Activated T-helper 1 cell treated with anti-CD3 and anti-CD28 coated beads, Interleukin-12 subunit alpha, Interleukin-12 subunit beta, Interleukin-2, Interleukin-4 antibody, amounts not matched to agents 30 ng/mL and 10 ng/mL and 1 ng/mL, durations not matched to agents 14 hours and 24 hours and 36 hours (primary cell): ENCODE measurements around the gene MSI2. TPM values are rescaled to one million over a fixed set of nuclear protein-coding genes. Genes with fewer than 3 reads are reported as not detected.

Source experiments
- DNase-seq: peaks from one replicate; pipeline ENCODE4 v3.0.0; 2021; ENCODE audit warnings: low spot score
- H3K27ac Mint-ChIP-seq: one replicate; pipeline ENCODE4 v1.8.0; 2021; ENCODE audit warnings: mild to moderate bottlenecking, mixed read lengths
- H3K27me3 Mint-ChIP-seq: one replicate; pipeline ENCODE4 v1.8.0; 2022; ENCODE audit warnings: mild to moderate bottlenecking, moderate library complexity, mixed read lengths; ENCODE audit not compliant: insufficient read depth
- H3K36me3 Mint-ChIP-seq: one replicate; pipeline ENCODE4 v1.8.0; 2021; ENCODE audit warnings: low read depth, mixed read lengths
- H3K4me1 Mint-ChIP-seq: one replicate; pipeline ENCODE4 v1.8.0; 2021; ENCODE audit warnings: low read depth, mixed read lengths
- H3K4me3 Mint-ChIP-seq: one replicate; pipeline ENCODE4 v1.8.0; 2021; ENCODE audit warnings: mild to moderate bottlenecking, moderate library complexity, mixed read lengths
- H3K9me3 Mint-ChIP-seq: one replicate; pipeline ENCODE4 v1.8.0; 2021; ENCODE audit warnings: mixed read lengths
- intact Hi-C: fragments of 100-400 bp; cut with micrococcal nuclease; formaldehyde crosslinking; loops from one replicate; pipeline ENCODE4 v1.15.1; 2024
- total RNA-seq: library from RNA; stranded (reverse); gene quantifications from 2 replicates; pipeline ENCODE4 v1.2.3, GENCODE V29; 2022

Gene MSI2
- total RNA-seq, 1 donor from 2014 or later = 278 TPM

DNA sequence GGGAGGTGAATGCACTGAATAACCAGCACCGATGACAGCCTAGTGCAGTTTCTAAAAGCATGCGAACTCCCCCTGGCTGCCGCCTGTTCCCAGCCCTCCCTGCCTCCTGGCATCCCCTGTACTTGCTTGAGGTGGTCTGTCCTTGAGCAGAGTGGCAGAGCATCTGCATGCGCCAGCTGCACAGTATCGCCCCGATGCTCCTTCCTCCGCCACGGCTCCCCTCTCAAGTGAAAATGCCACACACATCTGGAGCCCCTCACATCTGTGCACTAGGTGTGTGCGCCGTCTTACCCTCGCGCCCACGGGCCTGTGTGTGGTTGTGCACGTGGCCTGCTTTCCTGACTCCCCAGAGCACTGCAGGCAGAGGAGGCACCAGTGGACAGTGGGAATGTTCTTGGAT lies 376.9 kb downstream of the MSI2 start:
- H3K9me3 Mint-ChIP-seq = no peaks in the 10 kb centered on the region
- DNase-seq = no peak
- H3K27me3 Mint-ChIP-seq = no peaks in the 10 kb centered on the region
- H3K36me3 Mint-ChIP-seq = peaks cover 26% of the 10 kb centered on the region
- intact Hi-C loops = no loop called here
- no peaks in the 10 kb centered on the region for H3K4me1 Mint-ChIP-seq
- H3K4me3 Mint-ChIP-seq = no peak overlapping the region
- no peak overlapping the region for H3K27ac Mint-ChIP-seq

DNA sequence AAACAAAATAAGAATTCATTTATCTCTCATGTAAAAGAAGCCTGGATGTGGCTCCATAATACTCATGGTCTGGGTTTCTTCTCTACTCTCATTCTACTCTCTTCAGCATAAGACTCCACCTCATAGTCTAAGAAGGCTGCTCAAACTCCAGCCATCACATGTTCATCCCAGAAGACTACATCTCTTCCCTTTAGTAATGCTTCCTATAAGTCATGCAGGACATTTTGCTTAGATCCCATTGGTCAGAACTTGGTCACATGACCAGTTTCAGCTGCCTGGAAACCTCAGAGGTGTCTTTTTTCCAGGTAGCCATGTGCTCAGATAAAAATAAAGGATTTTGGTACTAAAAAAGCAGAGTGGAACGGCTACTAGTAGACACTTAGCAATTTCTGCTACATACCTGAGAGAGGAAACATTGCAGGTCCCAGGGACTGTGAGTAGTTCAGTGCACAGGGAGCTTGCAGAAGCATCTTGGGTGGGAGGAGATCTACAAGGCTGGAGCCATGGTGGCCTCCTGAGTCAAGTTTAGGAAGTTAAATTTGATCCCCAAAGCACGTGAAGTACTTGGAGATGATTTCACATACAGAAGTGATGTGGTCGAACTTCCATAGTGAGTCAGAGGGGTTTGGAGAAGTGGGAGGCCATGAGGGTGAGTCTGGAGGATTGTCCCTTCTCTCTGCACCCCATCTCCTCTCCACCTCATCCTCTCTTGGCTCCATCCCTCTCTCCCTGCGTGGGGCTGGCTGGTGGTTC lies 378.6 kb downstream of the MSI2 start:
- peaks cover 28% of the 10 kb centered on the region for H3K36me3 Mint-ChIP-seq
- intact Hi-C loops = no loop called here
- H3K4me3 Mint-ChIP-seq = no peak overlapping the region
- no peaks in the 10 kb centered on the region for H3K27me3 Mint-ChIP-seq
- no peaks in the 10 kb centered on the region for H3K4me1 Mint-ChIP-seq
- no peak overlapping the region for H3K27ac Mint-ChIP-seq
- DNase-seq = no peak
- H3K9me3 Mint-ChIP-seq = no peaks in the 10 kb centered on the region

DNA sequence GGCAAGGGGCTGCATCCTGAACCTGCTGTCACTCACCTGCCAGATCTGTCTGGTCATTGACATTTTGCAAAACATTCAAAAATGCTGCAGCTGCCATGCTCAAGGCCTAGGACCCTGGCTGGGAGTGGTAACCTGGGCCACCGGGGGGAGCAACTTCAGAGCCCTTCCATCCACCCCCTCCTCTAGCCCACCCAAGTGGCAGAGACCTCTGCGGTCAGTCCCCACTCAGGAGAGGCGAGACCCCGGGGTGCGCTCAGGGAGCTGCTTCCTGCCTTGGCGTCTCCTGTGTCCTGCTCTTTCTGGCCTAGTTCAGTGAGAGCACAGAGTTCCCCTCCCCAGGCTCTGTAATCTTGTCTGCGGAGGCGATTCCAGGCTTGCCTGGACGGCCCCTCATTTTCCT lies 380.0 kb downstream of the MSI2 start:
- Mint-ChIP-seq H3K4me1 (no peaks in the 10 kb centered on the region), H3K9me3 (no peaks in the 10 kb centered on the region), H3K36me3 (peaks cover 31% of the 10 kb centered on the region), H3K27me3 (no peaks in the 10 kb centered on the region), H3K27ac (no peak overlapping the region), H3K4me3 (no peak overlapping the region)
- no peak for DNase-seq
- intact Hi-C loops = no loop called here

DNA sequence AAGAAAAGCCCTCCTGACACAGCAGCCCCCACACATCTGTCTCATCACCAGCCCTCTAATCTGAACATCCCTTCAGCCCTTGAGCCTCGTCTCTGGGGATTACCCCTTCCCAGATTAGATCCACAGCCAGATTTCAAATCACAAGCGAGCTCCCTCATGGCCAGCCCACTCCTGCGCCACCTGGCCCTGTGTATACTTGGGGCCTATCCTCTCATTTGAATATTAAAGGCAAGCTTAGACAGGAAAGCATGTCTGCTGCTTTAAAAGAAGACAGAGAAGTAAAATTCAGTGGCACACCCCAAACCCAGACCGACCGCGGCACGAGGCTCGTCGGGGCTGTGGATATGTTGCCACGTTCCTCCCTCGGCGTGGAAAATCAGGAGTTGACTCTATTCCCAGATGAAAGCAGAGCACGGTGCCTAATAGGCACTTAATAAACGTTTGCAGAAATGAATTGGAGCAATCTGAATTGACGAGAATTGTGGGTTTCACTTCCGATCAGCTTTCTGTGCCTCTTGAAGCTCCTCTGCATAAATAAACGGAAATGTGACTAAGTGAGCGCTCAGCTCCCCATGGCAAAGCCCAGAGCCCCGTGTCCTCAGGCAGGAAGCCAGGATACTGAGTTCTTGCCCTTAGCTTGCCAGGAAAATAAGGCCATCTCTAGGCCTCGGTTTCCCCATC lies 380.8 kb downstream of the MSI2 start:
- peaks cover 27% of the 10 kb centered on the region for H3K36me3 Mint-ChIP-seq
- H3K27ac Mint-ChIP-seq = no peak overlapping the region
- H3K4me1 Mint-ChIP-seq = no peaks in the 10 kb centered on the region
- no peaks in the 10 kb centered on the region for H3K27me3 Mint-ChIP-seq
- no peak for DNase-seq
- no peak overlapping the region for H3K4me3 Mint-ChIP-seq
- intact Hi-C loops = no loop called here
- H3K9me3 Mint-ChIP-seq = no peaks in the 10 kb centered on the region

DNA sequence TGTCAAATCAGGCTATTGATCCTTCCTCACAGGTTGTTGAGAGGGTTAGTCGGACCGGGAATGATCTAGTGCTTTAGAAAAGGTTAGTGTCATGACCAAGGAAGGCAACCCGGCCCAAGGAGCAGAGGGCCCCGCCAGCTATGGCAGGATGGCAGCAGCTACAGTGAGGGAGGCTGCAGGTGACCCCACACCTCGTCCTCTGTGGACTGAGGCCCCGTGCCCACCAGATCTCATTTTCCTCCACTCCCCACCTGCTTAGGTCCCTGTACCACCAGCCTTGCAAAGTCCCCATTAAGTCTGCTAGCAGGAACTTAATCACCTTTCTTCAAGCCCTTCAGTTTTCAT lies 381.3 kb downstream of the MSI2 start:
- Mint-ChIP-seq H3K27me3 (no peaks in the 10 kb centered on the region), H3K9me3 (no peaks in the 10 kb centered on the region), H3K27ac (no peak overlapping the region), H3K36me3 (peaks cover 24% of the 10 kb centered on the region), H3K4me1 (no peaks in the 10 kb centered on the region), H3K4me3 (no peak overlapping the region)
- no peak for DNase-seq
- intact Hi-C loops = no loop called here

DNA sequence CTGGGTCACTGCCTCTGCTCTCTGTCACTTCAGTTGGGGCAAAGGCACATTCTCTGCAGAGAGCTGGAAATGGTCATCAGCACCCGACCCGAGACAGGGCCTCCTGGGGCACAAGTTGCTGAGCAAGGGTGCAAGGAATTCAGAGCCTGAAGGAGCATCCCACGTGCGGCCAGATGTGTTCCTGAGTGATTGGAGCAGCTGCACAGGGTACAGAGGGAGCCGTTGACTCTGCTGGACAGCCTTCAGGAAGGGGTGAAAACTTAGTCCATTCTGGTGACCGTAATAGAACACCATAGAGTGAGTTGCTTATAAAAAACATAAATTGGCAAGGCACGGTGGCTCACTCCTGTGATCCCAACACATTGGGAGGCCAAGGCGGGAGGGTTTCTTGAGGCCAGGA lies 382.0 kb downstream of the MSI2 start:
- intact Hi-C loops = no loop called here
- H3K27me3 Mint-ChIP-seq = no peaks in the 10 kb centered on the region

DNA sequence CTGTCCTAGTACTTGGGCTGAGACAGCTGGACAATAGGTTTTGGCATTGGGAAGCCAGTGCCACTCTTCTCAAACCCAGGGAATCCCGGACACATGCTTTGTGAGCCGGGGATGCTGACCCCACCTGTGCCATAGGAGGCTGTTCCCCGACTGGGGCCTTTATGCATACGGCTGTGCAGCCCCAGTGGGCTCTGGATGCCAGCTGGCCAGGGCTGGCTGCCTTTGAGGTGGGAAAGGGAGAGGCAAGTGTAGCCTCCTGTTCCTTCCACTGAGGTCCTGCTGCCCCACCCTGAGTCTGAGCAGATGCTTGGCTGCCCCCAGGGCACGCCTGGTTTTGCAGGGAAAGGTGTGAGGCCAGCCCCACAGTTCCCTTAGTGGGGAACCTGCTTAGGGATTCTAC lies 383.1 kb downstream of the MSI2 start:
- H3K4me1 Mint-ChIP-seq = no peaks in the 10 kb centered on the region
- no peak overlapping the region for H3K4me3 Mint-ChIP-seq
- no peak overlapping the region for H3K27ac Mint-ChIP-seq
- no peaks in the 10 kb centered on the region for H3K27me3 Mint-ChIP-seq
- DNase-seq = no peak
- peaks cover 14% of the 10 kb centered on the region for H3K36me3 Mint-ChIP-seq
- no peaks in the 10 kb centered on the region for H3K9me3 Mint-ChIP-seq
- intact Hi-C loops = no loop called here

More for the DNA sequence above, 382.0 kb downstream of the MSI2 start:
- Mint-ChIP-seq H3K9me3 (no peaks in the 10 kb centered on the region), H3K4me3 (no peak overlapping the region), H3K36me3 (peaks cover 22% of the 10 kb centered on the region), H3K4me1 (no peaks in the 10 kb centered on the region), H3K27ac (no peak overlapping the region)
- no peak for DNase-seq

DNA sequence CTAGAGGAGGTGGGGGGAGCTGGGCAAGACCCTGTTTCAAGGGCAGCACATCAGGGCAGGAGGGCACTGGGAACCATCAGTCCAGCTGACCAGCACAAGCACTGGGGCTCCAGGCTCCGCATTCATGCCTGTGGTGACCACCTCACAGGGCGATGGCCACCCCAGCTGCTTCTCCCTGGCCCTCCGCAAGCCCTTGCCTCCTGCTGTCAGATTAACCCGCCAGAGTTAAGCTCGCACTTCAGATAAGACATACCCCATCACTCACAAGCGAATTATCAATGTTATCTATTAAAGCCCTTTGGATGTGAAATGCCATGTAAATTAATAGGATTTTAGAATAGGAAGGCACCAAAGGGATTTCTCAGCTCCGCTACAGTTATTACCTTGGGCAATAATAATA lies 383.8 kb downstream of the MSI2 start:
- DNase-seq = no peak
- Mint-ChIP-seq H3K4me3 (no peak overlapping the region), H3K36me3 (peaks cover 8% of the 10 kb centered on the region), H3K27me3 (no peaks in the 10 kb centered on the region), H3K27ac (no peak overlapping the region), H3K9me3 (no peaks in the 10 kb centered on the region), H3K4me1 (no peaks in the 10 kb centered on the region)
- intact Hi-C loops = no loop called here

DNA sequence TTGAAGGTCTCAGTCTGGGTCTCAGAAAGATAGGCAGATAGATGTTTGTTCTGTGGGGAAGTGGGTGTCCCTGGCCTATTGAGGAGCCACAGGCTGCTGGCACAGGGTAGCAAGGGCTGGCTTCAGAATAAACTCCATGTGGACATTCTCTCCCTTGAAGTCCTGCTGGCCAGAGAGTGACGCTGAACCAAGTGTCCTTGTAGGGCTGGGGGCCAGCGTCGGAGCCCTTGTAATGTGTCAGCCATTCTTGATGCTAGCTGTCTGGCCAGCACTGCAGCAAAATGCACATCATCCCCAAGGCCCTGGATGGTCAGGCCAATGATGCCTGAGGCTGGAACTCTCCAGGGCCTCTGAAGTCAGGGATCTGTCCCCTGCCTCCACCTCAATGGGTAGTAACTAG lies 385.4 kb downstream of the MSI2 start:
- H3K9me3 Mint-ChIP-seq = no peaks in the 10 kb centered on the region
- no peak for DNase-seq
- no peak overlapping the region for H3K4me3 Mint-ChIP-seq
- peaks cover 10% of the 10 kb centered on the region for H3K4me1 Mint-ChIP-seq
- H3K27ac Mint-ChIP-seq = no peak overlapping the region
- H3K36me3 Mint-ChIP-seq = peaks cover 11% of the 10 kb centered on the region
- no peaks in the 10 kb centered on the region for H3K27me3 Mint-ChIP-seq
- intact Hi-C loops = no loop called here

DNA sequence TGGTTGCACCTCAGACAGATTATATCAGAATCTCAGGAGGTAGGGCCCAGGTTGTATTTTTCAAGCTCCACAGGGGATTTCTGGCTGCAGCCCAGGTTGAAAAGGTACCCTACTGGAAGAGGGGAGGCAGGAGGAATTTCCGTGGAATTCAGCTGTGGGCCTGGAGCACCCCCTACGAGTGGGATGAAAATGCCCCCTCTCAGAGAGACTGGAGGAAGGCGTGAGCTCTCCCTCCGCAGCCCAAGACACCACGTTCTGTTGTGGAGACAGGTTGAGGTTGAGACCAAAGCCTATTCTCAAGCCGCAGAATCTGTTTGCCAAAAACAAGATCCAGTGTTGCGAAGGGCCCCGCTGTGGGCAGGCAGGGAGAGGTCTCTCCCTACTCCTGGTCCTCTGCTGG lies 386.7 kb downstream of the MSI2 start:
- no peak for DNase-seq
- H3K27me3 Mint-ChIP-seq = no peaks in the 10 kb centered on the region
- H3K36me3 Mint-ChIP-seq = peaks cover 11% of the 10 kb centered on the region
- no peak overlapping the region for H3K27ac Mint-ChIP-seq
- intact Hi-C loops = no loop called here
- H3K4me3 Mint-ChIP-seq = no peak overlapping the region
- peaks cover 10% of the 10 kb centered on the region for H3K4me1 Mint-ChIP-seq
- H3K9me3 Mint-ChIP-seq = no peaks in the 10 kb centered on the region

DNA sequence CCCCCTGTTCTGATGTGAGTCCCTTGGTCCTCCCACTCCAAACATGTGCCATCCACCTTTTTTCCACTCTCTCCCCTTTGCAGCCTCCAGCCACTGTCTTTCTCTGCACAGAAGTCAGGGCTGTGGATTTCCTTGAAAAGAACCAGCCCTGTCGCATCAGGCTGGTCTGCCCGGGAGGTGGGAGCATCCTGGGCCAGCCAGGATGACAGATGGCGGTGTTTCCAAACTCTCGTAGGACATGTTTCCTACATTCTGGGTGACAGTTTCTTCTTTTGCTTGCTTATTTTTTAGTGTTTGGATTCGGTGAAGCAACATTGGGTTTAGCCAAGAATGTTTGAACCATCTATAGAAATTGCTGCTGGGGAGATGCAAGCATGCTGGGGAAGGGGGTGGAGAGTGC lies 388.0 kb downstream of the MSI2 start:
- Mint-ChIP-seq H3K27ac (no peak overlapping the region), H3K36me3 (peaks cover 10% of the 10 kb centered on the region)

DNA sequence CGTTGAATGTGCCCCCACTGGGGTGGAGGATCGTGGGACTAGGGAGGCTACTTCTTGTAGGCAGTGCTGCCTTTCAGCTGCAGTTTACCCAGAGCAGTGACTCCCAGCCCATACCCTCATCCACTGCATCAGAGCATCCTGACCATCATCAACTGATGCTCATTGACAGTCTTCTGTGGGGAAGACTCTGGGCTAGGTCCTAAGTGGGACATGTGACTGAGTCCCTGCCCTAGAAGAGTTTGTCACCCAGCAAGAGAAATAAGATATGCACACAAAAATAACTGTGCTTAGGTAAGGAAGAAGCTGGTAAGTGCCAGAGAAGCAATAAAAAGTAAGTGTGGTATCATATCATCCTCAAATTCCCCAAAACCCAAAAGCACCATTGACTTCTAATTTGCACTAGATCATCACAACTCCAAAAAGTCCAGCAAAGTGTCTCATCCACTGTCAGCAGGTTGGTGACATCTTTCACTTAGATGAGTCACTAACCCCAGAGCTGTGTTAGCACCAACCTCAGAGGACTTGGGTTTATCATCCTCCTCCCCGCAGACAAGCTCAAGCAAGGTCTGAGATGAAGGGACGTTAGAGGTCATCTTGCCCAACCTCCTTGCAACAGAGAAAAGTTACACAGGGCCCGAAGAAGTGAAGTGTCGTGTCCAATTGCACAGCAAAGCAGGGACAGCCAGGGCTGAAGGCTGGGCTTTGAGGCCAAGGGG lies 389.8 kb downstream of the MSI2 start:
- H3K27me3 Mint-ChIP-seq = no peaks in the 10 kb centered on the region
- DNase-seq = no peak

More for the DNA sequence above, 388.0 kb downstream of the MSI2 start:
- Mint-ChIP-seq H3K4me3 (no peak overlapping the region), H3K4me1 (peaks cover 10% of the 10 kb centered on the region), H3K27me3 (no peaks in the 10 kb centered on the region), H3K9me3 (no peaks in the 10 kb centered on the region)
- intact Hi-C loops = no loop called here
- DNase-seq = no peak

DNA sequence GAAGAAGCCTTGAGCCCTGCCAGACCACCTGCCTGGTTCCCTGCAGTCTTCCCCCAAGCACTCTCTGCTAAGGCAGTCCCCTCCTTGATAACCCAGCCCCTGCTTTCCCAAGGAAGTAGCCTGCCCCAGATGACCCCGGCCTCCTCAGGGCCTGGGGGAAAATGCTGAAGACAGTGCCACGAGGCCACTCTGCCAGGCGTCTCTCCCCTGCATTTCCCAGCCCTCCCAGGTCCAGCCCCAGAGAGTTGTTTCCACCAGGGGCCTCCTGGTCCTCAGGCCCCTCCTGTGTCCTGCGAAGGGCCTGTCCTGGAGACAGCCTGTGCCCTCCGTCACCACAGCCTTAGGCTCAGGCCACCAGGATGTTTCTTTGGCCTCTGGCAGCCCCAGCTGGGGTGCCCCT lies 392.4 kb downstream of the MSI2 start:
- no peaks in the 10 kb centered on the region for H3K27me3 Mint-ChIP-seq
- H3K9me3 Mint-ChIP-seq = no peaks in the 10 kb centered on the region
- H3K4me3 Mint-ChIP-seq = no peak overlapping the region
- no peak for DNase-seq
- peaks cover 10% of the 10 kb centered on the region for H3K4me1 Mint-ChIP-seq
- H3K27ac Mint-ChIP-seq = no peak overlapping the region
- peaks cover 3% of the 10 kb centered on the region for H3K36me3 Mint-ChIP-seq
- intact Hi-C loops = no loop called here

More for the DNA sequence above, 389.8 kb downstream of the MSI2 start:
- intact Hi-C loops = no loop called here
- Mint-ChIP-seq H3K4me3 (no peak overlapping the region), H3K36me3 (peaks cover 6% of the 10 kb centered on the region), H3K27ac (peak overlapping the region; percentile 76), H3K9me3 (no peaks in the 10 kb centered on the region), H3K4me1 (peaks cover 10% of the 10 kb centered on the region)
